NCI-H2227 (cell line): ENCODE results near the gene COASY.
"Not testable (repeated sequence)": the region's sequence is repeated elsewhere in the genome, so short reads cannot be mapped to it uniquely, and the experiment has no call there.

Experiments used
- DNase-seq: peaks from one replicate; lab custom pipeline; 2025; ENCODE audit not compliant: unreplicated experiment; lab: John Stamatoyannopoulos, UW

The COASY gene

DNA sequence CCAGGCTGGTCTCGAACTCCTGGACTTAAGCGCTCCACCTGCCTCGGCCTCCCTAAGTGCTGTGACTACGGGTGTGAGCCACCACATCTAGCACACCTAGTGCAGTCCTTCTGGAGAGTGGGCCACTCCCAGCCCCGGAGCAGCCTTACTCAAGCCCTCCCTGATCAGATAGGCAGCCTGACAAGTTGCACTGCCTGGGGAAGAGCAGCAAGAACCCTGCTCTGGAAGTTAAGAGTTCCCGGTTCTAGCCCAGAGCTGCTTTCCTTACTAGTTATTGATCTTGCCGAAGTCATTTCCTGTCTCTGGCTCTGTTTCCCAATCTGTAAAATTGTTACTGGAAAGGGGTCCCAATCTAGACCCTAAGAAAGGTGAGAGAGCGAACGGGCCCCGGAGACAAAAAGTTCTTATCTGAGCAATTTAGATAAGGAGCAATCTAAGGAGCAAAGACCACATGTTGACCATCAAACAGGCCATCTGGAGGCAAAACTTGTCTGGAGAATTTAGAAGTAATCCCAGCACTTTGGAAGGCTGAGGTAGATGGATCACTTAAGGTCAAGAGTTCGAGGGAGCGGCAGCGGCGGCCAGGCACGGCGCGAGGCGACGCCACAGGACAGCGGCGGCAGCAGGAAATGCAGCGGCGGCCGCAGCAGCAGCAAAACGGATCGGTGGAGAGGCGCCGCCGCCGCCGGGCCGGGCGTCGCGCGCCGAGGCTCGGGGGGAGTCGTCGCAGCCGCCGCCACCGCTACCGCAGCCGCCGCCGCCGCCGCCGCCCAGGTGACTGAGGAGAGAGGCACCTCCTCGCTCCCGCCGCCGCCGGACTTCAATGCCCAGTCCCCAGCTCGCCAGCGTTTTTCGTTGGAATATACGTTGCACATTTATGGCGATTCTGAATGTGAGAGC lies 30.2 kb upstream of the COASY start:
- DNase-seq = peak; percentile 68

DNA sequence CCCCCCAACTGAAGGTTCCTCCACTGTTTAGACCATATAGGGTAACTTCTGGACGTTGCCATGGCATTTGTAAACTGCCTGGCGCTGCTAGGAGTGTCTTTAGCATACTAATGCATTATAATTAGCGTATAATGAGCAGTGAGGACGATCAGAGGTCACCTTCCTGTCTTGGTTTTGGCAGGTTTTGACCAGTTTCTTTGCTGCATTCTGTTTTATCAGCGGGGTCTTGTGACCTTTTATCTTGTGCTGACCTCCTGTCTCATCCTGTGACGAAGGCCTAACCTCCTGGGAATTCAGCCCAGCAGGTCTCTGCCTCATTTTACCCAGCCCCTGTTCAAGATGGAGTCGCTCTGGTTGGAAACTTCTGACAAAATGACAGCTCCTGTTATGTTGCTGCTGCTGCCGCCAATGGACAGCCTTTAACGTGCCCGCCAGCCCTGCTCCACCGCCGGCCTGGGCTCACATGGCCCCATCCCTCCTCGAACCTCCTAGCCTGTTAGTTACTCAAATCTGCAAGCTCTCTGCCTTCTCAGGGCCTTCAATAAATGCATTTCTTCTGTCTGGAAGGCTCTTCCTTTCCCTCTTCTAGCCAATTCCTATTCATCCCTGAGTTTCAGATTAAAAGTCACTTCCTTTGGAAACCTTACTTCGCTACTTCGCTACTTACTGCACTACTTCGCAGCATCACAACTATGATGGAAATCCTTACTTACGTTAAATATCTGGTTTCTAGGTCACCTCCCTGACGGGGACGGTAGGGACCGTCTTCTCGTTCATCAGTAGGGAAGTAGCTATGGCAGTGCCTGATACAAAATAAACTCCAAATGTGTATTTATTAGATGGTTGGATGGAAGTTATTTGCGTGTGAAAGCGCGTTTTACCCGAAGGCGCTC lies 26.5 kb upstream of the COASY start:
- DNase-seq = no peak

DNA sequence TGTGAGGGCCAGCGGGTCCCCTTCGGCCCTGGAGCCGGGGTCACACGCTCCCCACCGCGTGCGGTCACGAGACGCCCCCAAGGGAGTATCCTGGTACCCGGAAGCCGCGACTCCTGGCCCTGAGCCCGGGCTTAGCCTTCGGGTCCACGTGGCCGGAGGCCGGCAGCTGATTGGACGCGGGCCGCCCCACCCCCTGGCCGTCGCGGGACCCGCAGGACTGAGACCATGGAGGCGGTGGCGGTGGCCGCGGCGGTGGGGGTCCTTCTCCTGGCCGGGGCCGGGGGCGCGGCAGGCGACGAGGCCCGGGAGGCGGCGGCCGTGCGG lies 25.9 kb upstream of the COASY start, which contains the start of gene NAGLU:
TSS of gene NAGLU (plus strand) at position 194 of the 324 bp plus-strand sequence. CDS start at position 226, 32 bp downstream.
- peak; percentile 93 for DNase-seq

GRCh38 chr17:42536372-42537155 lies 25.4 kb upstream of the COASY start:
- peak; percentile 88 for DNase-seq

- no peak for DNase-seq
Observed at GRCh38 chr17:42537156-42537805, 24.7 kb upstream of the COASY start.

- no peak for DNase-seq
Observed at GRCh38 chr17:42537826-42538451, 24.0 kb upstream of the COASY start.

DNA sequence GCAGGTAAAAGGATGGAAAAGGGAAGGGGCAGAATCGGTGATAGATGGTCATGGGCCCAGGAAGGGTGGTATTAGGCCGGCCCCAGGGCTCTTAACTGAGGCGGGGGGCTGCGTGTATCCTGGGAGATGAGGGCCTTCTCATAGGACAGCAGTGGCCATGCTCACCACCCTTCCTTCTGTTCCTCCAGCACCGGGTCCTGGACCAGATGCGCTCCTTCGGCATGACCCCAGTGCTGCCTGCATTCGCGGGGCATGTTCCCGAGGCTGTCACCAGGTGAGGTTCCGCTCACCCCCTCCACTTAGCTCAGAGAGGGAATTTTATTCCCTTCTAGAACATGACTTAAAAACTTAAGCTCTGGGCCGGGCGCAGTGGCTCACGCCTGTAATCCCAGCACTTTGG lies 23.5 kb upstream of the COASY start:
- no peak for DNase-seq

DNA sequence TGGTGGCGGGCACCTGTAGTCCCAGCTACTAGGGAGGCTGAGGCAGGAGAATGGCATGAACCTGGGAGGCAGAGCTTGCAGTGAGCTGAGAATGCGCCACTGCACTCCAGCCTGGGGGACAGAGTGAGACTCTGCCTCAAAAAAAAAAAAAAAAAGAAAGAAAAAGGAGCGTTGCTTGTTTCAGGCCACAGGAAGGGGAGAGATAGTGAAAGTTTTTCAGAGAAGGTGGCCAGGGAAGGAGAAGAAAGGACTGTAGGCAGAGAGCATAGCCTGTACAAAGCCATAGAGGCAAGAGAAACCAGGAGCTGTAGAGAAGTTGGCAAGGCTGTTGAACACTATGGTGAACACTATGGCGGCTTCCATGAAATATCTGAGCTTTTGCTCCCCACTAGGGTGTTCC lies 21.4 kb upstream of the COASY start:
- not testable (repeated sequence) for DNase-seq

- DNase-seq = no peak
Observed at GRCh38 chr17:42541041-42541833, 20.7 kb upstream of the COASY start.

DNA sequence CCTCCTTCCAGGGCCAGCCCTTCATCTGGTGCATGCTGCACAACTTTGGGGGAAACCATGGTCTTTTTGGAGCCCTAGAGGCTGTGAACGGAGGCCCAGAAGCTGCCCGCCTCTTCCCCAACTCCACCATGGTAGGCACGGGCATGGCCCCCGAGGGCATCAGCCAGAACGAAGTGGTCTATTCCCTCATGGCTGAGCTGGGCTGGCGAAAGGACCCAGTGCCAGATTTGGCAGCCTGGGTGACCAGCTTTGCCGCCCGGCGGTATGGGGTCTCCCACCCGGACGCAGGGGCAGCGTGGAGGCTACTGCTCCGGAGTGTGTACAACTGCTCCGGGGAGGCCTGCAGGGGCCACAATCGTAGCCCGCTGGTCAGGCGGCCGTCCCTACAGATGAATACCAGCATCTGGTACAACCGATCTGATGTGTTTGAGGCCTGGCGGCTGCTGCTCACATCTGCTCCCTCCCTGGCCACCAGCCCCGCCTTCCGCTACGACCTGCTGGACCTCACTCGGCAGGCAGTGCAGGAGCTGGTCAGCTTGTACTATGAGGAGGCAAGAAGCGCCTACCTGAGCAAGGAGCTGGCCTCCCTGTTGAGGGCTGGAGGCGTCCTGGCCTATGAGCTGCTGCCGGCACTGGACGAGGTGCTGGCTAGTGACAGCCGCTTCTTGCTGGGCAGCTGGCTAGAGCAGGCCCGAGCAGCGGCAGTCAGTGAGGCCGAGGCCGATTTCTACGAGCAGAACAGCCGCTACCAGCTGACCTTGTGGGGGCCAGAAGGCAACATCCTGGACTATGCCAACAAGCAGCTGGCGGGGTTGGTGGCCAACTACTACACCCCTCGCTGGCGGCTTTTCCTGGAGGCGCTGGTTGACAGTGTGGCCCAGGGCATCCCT lies 18.5 kb upstream of the COASY start:
- DNase-seq = no peak

DNA sequence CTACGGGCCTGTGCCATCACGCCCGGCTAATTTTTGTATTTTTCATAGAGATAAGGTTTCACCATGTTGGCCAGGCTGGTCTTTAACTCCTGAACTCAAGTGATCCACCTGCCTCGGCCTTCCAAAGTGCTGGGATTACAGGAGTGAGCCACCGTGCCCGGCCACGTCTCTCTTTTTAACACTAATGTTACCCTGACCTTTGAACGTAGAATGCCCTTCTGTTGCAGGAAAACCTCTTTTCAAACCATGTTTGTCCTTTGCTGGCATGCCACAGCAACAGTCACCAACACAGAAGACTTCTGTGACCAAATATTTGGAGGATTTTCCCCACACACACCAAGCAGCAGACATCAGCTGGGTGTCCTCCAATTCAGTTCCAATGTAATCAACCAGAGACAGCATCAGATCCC lies 17.1 kb upstream of the COASY start:
- no peak for DNase-seq

GRCh38 chr17:42545755-42546505 lies 16.0 kb upstream of the COASY start:
- not testable (repeated sequence) for DNase-seq

GRCh38 chr17:42547001-42547461 lies 14.9 kb upstream of the COASY start:
- DNase-seq = no peak

DNA sequence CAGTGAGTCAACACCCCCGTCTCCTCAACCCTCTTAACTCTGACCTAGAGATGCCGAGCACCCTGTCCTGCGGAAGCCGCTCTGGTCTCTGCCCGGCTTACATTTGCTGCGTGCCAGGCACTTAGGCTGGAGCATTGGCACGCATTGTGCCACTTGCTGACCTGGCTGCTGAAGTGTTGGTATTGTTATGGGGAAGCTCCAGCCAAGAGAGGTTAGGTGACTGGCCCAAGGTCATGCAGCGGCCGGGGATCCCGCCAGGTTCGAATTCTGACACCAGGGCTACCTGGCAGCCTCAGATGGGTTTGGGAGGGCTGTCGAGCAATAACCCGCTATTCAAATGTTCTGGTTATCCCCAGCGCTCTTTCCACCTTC lies 14.3 kb upstream of the COASY start:
- DNase-seq = no peak

GRCh38 chr17:42548070-42548837 lies 13.7 kb upstream of the COASY start:
- DNase-seq = no peak

DNA sequence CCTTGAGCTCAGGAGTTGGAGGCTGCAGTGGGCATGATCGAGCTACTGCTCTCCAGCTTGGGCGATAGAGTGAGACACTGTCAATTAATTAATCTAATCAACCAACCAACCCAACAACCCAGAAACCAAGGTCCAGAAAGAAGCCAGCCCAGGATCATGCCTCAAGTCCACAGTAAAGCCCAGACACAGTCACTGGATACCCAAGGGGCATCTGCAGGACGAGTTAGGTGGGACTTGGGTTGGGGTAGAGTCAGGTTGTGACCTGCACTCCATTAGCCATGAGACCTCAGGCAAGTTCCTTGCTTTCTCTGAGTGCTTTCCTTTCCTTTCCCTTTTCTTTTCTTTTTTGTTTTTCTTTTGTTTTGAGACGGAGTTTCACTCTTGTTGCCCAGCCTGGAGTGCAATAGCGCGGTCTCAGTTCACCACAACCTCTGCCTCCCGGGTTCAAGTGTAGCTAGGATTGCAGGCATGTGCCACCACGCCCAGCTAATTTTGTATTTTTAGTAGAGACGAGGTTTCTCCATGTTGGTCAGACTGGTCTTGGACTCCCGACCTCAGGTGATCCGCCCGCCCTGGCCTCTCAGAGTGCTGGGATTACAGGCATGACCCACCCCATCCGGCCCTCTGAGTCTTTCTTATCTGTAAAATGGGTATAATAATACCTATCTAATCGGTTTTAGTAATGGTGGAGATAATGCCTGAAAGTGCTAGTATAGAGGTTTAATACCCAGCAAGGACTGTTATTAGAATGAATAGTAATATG lies 12.8 kb upstream of the COASY start:
- no peak for DNase-seq
